ENCODE results near the gene DCTD. TPM values are rescaled to one million over a fixed set of nuclear protein-coding genes. Genes with fewer than 3 reads are reported as not detected.
A peak's percentile ranks its signal among the peaks of the same experiment; 100 is the strongest.

DCTD gene
- total and polyA plus RNA-seq, 2 of the 13 experiments (the other 11 are each of a cell fraction or from before 2014, with no cell fraction given), result 85.1 to 95.3 TPM

GRCh38 chr4:182895791-182896292 is 21.3 kb downstream of the DCTD start (continued):
- no peak for TF ChIP-seq NCOA1 (CRISPR knock-in tag; IDR thresholded peaks at IDR 0.05)
- TF ChIP-seq ZNF160 (CRISPR knock-in tag; IDR thresholded peaks at IDR 0.05), result peak; percentile 65
- no peak for TF ChIP-seq SOX6 (IDR thresholded peaks at IDR 0.05)
- peak; percentile 89 for TF ChIP-seq SOX6 (CRISPR knock-in tag; IDR thresholded peaks at IDR 0.05)
- peak; percentile 54; the same call in 1 of the 2 replicates for TF ChIP-seq MXD4 (CRISPR knock-in tag; IDR thresholded peaks at IDR 0.05)
- TF ChIP-seq PRDM15 (CRISPR knock-in tag; IDR thresholded peaks at IDR 0.05), result no peak
- no peak for TF ChIP-seq KLF13 (CRISPR knock-in tag; IDR thresholded peaks at IDR 0.05)
- TF ChIP-seq NR1H2 (CRISPR knock-in tag; IDR thresholded peaks at IDR 0.05; ENCODE audit: borderline replicate concordance, low read depth), result peak; percentile 85; the same call in 1 of the 2 replicates
- TF ChIP-seq ZNF761 (CRISPR knock-in tag; conservative IDR thresholded peaks at IDR 0.05), result peak; percentile 79; the same call in 1 of the 2 replicates
- 0 out of 2 replicates have a peak, but pooled peaks have one; percentile 29 for TF ChIP-seq ZNF704 (CRISPR knock-in tag; IDR thresholded peaks at IDR 0.05; ENCODE audit: borderline replicate concordance)
- no peak for TF ChIP-seq HNRNPL (IDR thresholded peaks at IDR 0.05; ENCODE audit: low read depth, low read length)
- no peak for TF ChIP-seq ZBTB26 (CRISPR knock-in tag; IDR thresholded peaks at IDR 0.05; ENCODE audit: borderline replicate concordance)
- 0 out of 2 replicates have a peak, but pooled peaks have one; percentile 33 for TF ChIP-seq ZNF777 (CRISPR knock-in tag; IDR thresholded peaks at IDR 0.05)
- no peak for TF ChIP-seq GTF3A (CRISPR knock-in tag; conservative IDR thresholded peaks at IDR 0.05)
- TF ChIP-seq SETDB1 (CRISPR knock-in tag; IDR thresholded peaks at IDR 0.05; ENCODE audit: borderline replicate concordance), result no peak
- no peak for TF ChIP-seq KDM5A (IDR thresholded peaks at IDR 0.05; ENCODE audit: borderline replicate concordance, low read length)
- no peak for TF ChIP-seq ZNF784 (CRISPR knock-in tag; IDR thresholded peaks at IDR 0.05; ENCODE audit: borderline replicate concordance)
- no peak for TF ChIP-seq ZNF839 (CRISPR knock-in tag; IDR thresholded peaks at IDR 0.05; ENCODE audit: borderline replicate concordance)
- TF ChIP-seq ZNF431 (CRISPR knock-in tag; IDR thresholded peaks at IDR 0.05; ENCODE audit: borderline replicate concordance, low read depth), result 0 out of 2 replicates have a peak, but pooled peaks have one; percentile 66
- no peak for TF ChIP-seq HOXA7 (CRISPR knock-in tag; IDR thresholded peaks at IDR 0.05)
- TF ChIP-seq ZNF17 (CRISPR knock-in tag; IDR thresholded peaks at IDR 0.05), result peak; percentile 73; the same call in 1 of the 2 replicates
- TF ChIP-seq XBP1 (CRISPR knock-in tag; IDR thresholded peaks at IDR 0.05), result 0 out of 2 replicates have a peak, but pooled peaks have one; percentile 33
- TF ChIP-seq RXRA (CRISPR knock-in tag; IDR thresholded peaks at IDR 0.05), result no peak; the same call in 1 of the 2 replicates
- peak; percentile 91; the same call in 1 of the 2 replicates for TF ChIP-seq MEIS2 (CRISPR knock-in tag; IDR thresholded peaks at IDR 0.05)
- 0 out of 2 replicates have a peak, but pooled peaks have one; percentile 54 for TF ChIP-seq ZNF230 (CRISPR knock-in tag; IDR thresholded peaks at IDR 0.05)

Measured in HepG2 (cell line).